ENCODE results near the gene MVB12B. TPM values are rescaled to one million over a fixed set of nuclear protein-coding genes. Genes with fewer than 3 reads are reported as not detected.

Gene MVB12B
- total RNA-seq, 2 donors from 2014 or later: 18.6 to 19.7 TPM

- Mint-ChIP-seq H3K9me3 (no peaks in the 10 kb centered on the region), H3K4me3 (no peak overlapping the region), H3K27ac (no peak overlapping the region), H3K27me3 (ENCODE audit: insufficient read depth) (no peaks in the 10 kb centered on the region), H3K4me1 (peaks cover 37% of the 10 kb centered on the region), H3K36me3 (ENCODE audit: low read depth) (no peaks in the 10 kb centered on the region)
- H3K9me3 ChIP-seq (ENCODE audit: control insufficient read depth, low read length): no peaks in the 10 kb centered on the region
- no peak overlapping the region for H3K9ac ChIP-seq (ENCODE audit: extremely low read depth, low read length, poor library complexity, severe bottlenecking)
- TF ChIP-seq CTCF (conservative IDR thresholded peaks at IDR 0.05): no peak
- H3K27me3 ChIP-seq (ENCODE audit: control insufficient read depth, insufficient read depth, low read length, poor library complexity, severe bottlenecking): no peaks in the 10 kb centered on the region
- no peak overlapping the region for H3K4me3 ChIP-seq (ENCODE audit: low read length)
- H3K36me3 ChIP-seq (ENCODE audit: control insufficient read depth, insufficient read depth, low read length): no peaks in the 10 kb centered on the region
- DNase-seq: no peak
- H3K27ac ChIP-seq (ENCODE audit: low read depth, low read length): no peak overlapping the region
- peaks cover 9% of the 10 kb centered on the region for H3K4me1 ChIP-seq (ENCODE audit: control insufficient read depth, insufficient read depth, low read length)
Measured at GRCh38 chr9:126417043-126417442, 90.4 kb downstream of the MVB12B start.

- no peak overlapping the region for H3K4me3 Mint-ChIP-seq
- Histone ChIP-seq H3K4me1 (ENCODE audit: control insufficient read depth, insufficient read depth, low read length) (peaks cover 13% of the 10 kb centered on the region), H3K27ac (ENCODE audit: low read depth, low read length) (no peak overlapping the region), H3K36me3 (ENCODE audit: control insufficient read depth, insufficient read depth, low read length) (no peaks in the 10 kb centered on the region), H3K27me3 (ENCODE audit: control insufficient read depth, insufficient read depth, low read length, poor library complexity, severe bottlenecking) (no peaks in the 10 kb centered on the region), H3K9me3 (ENCODE audit: control insufficient read depth, low read length) (no peaks in the 10 kb centered on the region), H3K4me3 (ENCODE audit: low read length) (no peak overlapping the region), H3K9ac (ENCODE audit: extremely low read depth, low read length, poor library complexity, severe bottlenecking) (no peak overlapping the region)
- no peaks in the 10 kb centered on the region for H3K27me3 Mint-ChIP-seq (ENCODE audit: insufficient read depth)
- no peaks in the 10 kb centered on the region for H3K9me3 Mint-ChIP-seq
- H3K36me3 Mint-ChIP-seq (ENCODE audit: low read depth): no peaks in the 10 kb centered on the region
- no peak for TF ChIP-seq CTCF (conservative IDR thresholded peaks at IDR 0.05)
- H3K27ac Mint-ChIP-seq: peak overlapping the region; percentile 64
- WGBS, 2 experiments (ENCODE audit: insufficient coverage in 1 of 2, insufficient read length in 1 of 2): 90 to 91% methylated on average over 2 of the region's 2 CpGs
- no peak for DNase-seq
- H3K4me1 Mint-ChIP-seq: peaks cover 41% of the 10 kb centered on the region
Measured at GRCh38 chr9:126417684-126418083, 91.1 kb downstream of the MVB12B start.

GRCh38 chr9:126418608-126419007, 92.0 kb downstream of the MVB12B start:
- DNase-seq: no peak
- H3K9ac ChIP-seq (ENCODE audit: extremely low read depth, low read length, poor library complexity, severe bottlenecking): no peak overlapping the region
- H3K4me1 ChIP-seq (ENCODE audit: control insufficient read depth, insufficient read depth, low read length): peaks cover 13% of the 10 kb centered on the region
- Mint-ChIP-seq H3K36me3 (ENCODE audit: low read depth) (no peaks in the 10 kb centered on the region), H3K27me3 (ENCODE audit: insufficient read depth) (no peaks in the 10 kb centered on the region), H3K4me3 (no peak overlapping the region), H3K9me3 (no peaks in the 10 kb centered on the region), H3K4me1 (peaks cover 43% of the 10 kb centered on the region), H3K27ac (no peak overlapping the region)
- WGBS, 2 experiments (ENCODE audit: insufficient coverage in 1 of 2, insufficient read length in 1 of 2): 88 to 94% methylated on average over 6 of the region's 6 CpGs
- no peaks in the 10 kb centered on the region for H3K27me3 ChIP-seq (ENCODE audit: control insufficient read depth, insufficient read depth, low read length, poor library complexity, severe bottlenecking)
- H3K4me3 ChIP-seq (ENCODE audit: low read length): no peak overlapping the region
- no peak overlapping the region for H3K27ac ChIP-seq (ENCODE audit: low read depth, low read length)
- no peaks in the 10 kb centered on the region for H3K9me3 ChIP-seq (ENCODE audit: control insufficient read depth, low read length)
- no peak for TF ChIP-seq CTCF (conservative IDR thresholded peaks at IDR 0.05)
- no peaks in the 10 kb centered on the region for H3K36me3 ChIP-seq (ENCODE audit: control insufficient read depth, insufficient read depth, low read length)

All from endodermal cell (in vitro differentiated cells).